Thyroid gland (tissue), 4 donors: ENCODE data around the gene GIGYF1.

ENCODE experiments used
- POLR2A ChIP-seq, 2 donors: fragments of 450-650 bp; IDR thresholded peaks; one replicate each; pipeline ENCODE4 v1.6.1; 2017; ENCODE audit warnings: antibody characterized with exemption in 2 of 2, mild to moderate bottlenecking in 2 of 2, moderate library complexity in 1 of 2
- TF ChIP-seq, protein P1 (sequence below), 6 experiments: fragments of 200-600 bp in 3 of 6; fragments of 450-650 bp in 3 of 6; sonication (generic) in 3 of 6; IDR thresholded peaks; one replicate each; pipeline ENCODE4 v1.5.1; 2016 to 2019; ENCODE audit warnings: antibody characterized with exemption in 6 of 6, mild to moderate bottlenecking in 2 of 6, inconsistent platforms in 1 of 6, moderate library complexity in 1 of 6

DNA sequence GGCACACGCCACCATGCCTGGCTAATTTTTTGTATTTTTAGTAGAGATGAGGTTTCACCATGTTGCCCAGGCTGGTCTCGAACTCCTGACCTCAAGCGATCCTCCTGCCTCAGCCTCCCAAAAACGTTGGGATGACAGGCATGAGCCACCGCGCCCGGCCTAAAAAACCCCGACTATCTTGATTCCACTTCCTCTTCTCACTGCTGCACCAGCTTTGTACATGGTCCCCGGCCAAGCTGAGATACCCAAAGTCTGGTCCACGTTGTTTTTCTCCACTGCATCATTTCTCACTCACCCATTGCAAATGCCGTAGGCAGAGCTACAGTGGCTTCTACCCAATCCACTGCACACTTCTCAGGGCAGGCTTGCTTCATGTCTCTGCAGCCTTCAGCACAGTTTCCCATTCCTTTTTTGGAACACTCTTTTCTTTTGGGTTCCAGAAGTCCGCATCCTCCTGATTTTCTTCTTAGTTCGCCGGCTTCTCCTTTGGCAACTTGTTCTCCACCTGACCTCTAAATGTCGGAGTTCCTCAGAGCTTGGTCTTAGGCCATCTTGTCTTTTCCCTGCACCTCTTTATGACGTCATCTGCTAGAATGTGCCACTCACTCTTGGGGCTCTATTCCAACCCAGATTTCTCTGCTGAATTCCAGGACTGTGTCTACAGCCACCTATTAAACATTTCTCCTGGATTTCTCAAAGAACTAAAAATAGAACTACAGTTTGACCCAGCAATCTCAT is 26.6 kb downstream of the GIGYF1 start:
- TF ChIP-seq, protein P1, sequence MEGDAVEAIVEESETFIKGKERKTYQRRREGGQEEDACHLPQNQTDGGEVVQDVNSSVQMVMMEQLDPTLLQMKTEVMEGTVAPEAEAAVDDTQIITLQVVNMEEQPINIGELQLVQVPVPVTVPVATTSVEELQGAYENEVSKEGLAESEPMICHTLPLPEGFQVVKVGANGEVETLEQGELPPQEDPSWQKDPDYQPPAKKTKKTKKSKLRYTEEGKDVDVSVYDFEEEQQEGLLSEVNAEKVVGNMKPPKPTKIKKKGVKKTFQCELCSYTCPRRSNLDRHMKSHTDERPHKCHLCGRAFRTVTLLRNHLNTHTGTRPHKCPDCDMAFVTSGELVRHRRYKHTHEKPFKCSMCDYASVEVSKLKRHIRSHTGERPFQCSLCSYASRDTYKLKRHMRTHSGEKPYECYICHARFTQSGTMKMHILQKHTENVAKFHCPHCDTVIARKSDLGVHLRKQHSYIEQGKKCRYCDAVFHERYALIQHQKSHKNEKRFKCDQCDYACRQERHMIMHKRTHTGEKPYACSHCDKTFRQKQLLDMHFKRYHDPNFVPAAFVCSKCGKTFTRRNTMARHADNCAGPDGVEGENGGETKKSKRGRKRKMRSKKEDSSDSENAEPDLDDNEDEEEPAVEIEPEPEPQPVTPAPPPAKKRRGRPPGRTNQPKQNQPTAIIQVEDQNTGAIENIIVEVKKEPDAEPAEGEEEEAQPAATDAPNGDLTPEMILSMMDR (IDR thresholded peaks at IDR 0.05) = no peak
- no peak for TF ChIP-seq POLR2A (IDR thresholded peaks at IDR 0.05)
